A673 (cell line): ENCODE measurements around the gene DUSP3. TPM values are rescaled to one million over a fixed set of nuclear protein-coding genes. Genes with fewer than 3 reads are reported as not detected.

Source experiments
- BruUV-seq: library from RNA; stranded (reverse); fragments of 400-500 nt; replicated peaks from 2 replicates; lab custom pipeline; 2021; lab: Mats Ljungman, UMichigan
- CTCF ChIA-PET: fragments of 300-600 bp; sonication (Branson Sonifier 250); formaldehyde crosslinking; loops from one replicate; lab custom pipeline; 2022; ENCODE audit warnings: antibody characterized with exemption; lab: Charles Lee
- POLR2A ChIA-PET: fragments of 300-600 bp; sonication (Branson Sonifier 250); formaldehyde crosslinking; loops from one replicate; lab custom pipeline; 2022; ENCODE audit warnings: antibody characterized with exemption; ENCODE audit not compliant: low non-redundant PET; lab: Charles Lee
- DNase-seq: peaks from one replicate; pipeline ENCODE4 v3.0.0-alpha.2; 2015; ENCODE audit warnings: low spot score
- H3K27ac ChIP-seq: fragments of 200-600 bp; sonication (generic); 2 replicates; pipeline ENCODE4 v1.5.1; 2016; ENCODE audit warnings: mixed run types, low read depth, mild to moderate bottlenecking, mixed read lengths, antibody characterized with exemption, low read length; ENCODE audit not compliant: poor library complexity, severe bottlenecking
- H3K27me3 ChIP-seq: fragments of 200-600 bp; sonication (generic); replicated peaks from 2 replicates; pipeline ENCODE4 v1.6.1; 2017; ENCODE audit warnings: mixed run types, low read depth, mild to moderate bottlenecking, mixed read lengths, antibody characterized with exemption, low read length; ENCODE audit not compliant: insufficient read depth, poor library complexity
- H3K36me3 ChIP-seq: fragments of 200-600 bp; sonication (generic); 2 replicates; pipeline ENCODE4 v1.6.1; 2016; ENCODE audit warnings: mixed run types, mild to moderate bottlenecking, mixed read lengths, antibody characterized with exemption, low read length; ENCODE audit not compliant: insufficient read depth, poor library complexity, severe bottlenecking
- H3K4me1 ChIP-seq: fragments of 200-600 bp; sonication (generic); 2 replicates; pipeline ENCODE4 v1.6.1; 2017; ENCODE audit warnings: mixed run types, mild to moderate bottlenecking, mixed read lengths, antibody characterized with exemption, low read length; ENCODE audit not compliant: insufficient read depth, poor library complexity, severe bottlenecking
- H3K4me3 ChIP-seq: fragments of 200-600 bp; sonication (generic); 2 replicates; pipeline ENCODE4 v1.5.1; 2016; ENCODE audit warnings: low read depth, mixed run types, mild to moderate bottlenecking, mixed read lengths, low read length; ENCODE audit not compliant: poor library complexity, severe bottlenecking
- H3K9me3 ChIP-seq: fragments of 200-600 bp; sonication (generic); 2 replicates; pipeline ENCODE4 v1.6.1; 2016; ENCODE audit warnings: mixed run types, low read depth, mild to moderate bottlenecking, mixed read lengths, antibody characterized with exemption, low read length; ENCODE audit not compliant: poor library complexity, severe bottlenecking
- CTCF ChIP-seq: fragments of 300-800, 200-600 bp; sonication (generic); conservative IDR thresholded peaks from 2 replicates; pipeline ENCODE4 v1.5.1; 2017; ENCODE audit warnings: low read depth, mild to moderate bottlenecking, antibody characterized with exemption, low read length, moderate library complexity, mixed read lengths
- EZH2 ChIP-seq: fragments of 200-600 bp; sonication (generic); IDR thresholded peaks from 2 replicates; pipeline ENCODE4 v1.6.1; 2017; ENCODE audit warnings: borderline replicate concordance, low read depth, mild to moderate bottlenecking, mixed read lengths, antibody characterized with exemption, low read length; ENCODE audit not compliant: poor library complexity, severe bottlenecking
- intact Hi-C: fragments of 100-400 bp; cut with micrococcal nuclease; formaldehyde crosslinking; loops from one replicate; pipeline ENCODE4 v1.10.0; 2022; ENCODE audit not compliant: unreplicated experiment
- total RNA-seq: library from RNA; stranded (reverse); gene quantifications from 2 replicates; pipeline ENCODE4 v1.2.3, GENCODE V29; 2021

DUSP3 gene
- total RNA-seq, 1 experiment from 2014 or later: 22.9 TPM

- no peaks in the 10 kb centered on the region for H3K27me3 ChIP-seq
- ChIA-PET CTCF (no interaction called here), POLR2A (no interaction called here)
- TF ChIP-seq EZH2: no peak
- no peak for TF ChIP-seq CTCF
- no peak for DNase-seq
- no peak overlapping the region for H3K4me3 ChIP-seq
- H3K9me3 ChIP-seq: no peaks in the 10 kb centered on the region
- no TSS peak for BruUV-seq
- no peak overlapping the region for H3K27ac ChIP-seq
- H3K36me3 ChIP-seq: no peaks in the 10 kb centered on the region
- intact Hi-C loops: no loop called here
- no peaks in the 10 kb centered on the region for H3K4me1 ChIP-seq
Observed at GRCh38 chr17:43810226-43810715, 31.5 kb upstream of the DUSP3 start.

GRCh38 chr17:43809121-43809520 lies 30.3 kb upstream of the DUSP3 start:
- no peaks in the 10 kb centered on the region for H3K36me3 ChIP-seq
- BruUV-seq: no TSS peak
- no peak for TF ChIP-seq EZH2
- no peak for TF ChIP-seq CTCF
- intact Hi-C loops: no loop called here
- H3K4me3 ChIP-seq: no peak overlapping the region
- no peaks in the 10 kb centered on the region for H3K9me3 ChIP-seq
- H3K4me1 ChIP-seq: no peaks in the 10 kb centered on the region
- H3K27ac ChIP-seq: no peak overlapping the region
- CTCF ChIA-PET: no interaction called here
- no peaks in the 10 kb centered on the region for H3K27me3 ChIP-seq
- POLR2A ChIA-PET: no interaction called here
- no peak for DNase-seq

GRCh38 chr17:43808076-43808475 lies 29.3 kb upstream of the DUSP3 start:
- no TSS peak for BruUV-seq
- CTCF ChIA-PET: no interaction called here

More at GRCh38 chr17:43808076-43808475, 29.3 kb upstream of the DUSP3 start:
- no peak overlapping the region for H3K27ac ChIP-seq
- POLR2A ChIA-PET: no interaction called here
- no peaks in the 10 kb centered on the region for H3K4me1 ChIP-seq
- TF ChIP-seq EZH2: no peak
- no peak for TF ChIP-seq CTCF
- H3K4me3 ChIP-seq: no peak overlapping the region
- intact Hi-C loops: no loop called here
- H3K36me3 ChIP-seq: no peaks in the 10 kb centered on the region
- H3K27me3 ChIP-seq: no peaks in the 10 kb centered on the region
- no peaks in the 10 kb centered on the region for H3K9me3 ChIP-seq
- DNase-seq: no peak
